Measurements from ENCODE around the gene SOX11. TPM values are rescaled to one million over a fixed set of nuclear protein-coding genes. Genes with fewer than 3 reads are reported as not detected.

The SOX11 gene
- total and polyA plus RNA-seq, 3 donors from 2014 or later, result 0.05 to 0.08 (median 0.06) TPM

- H3K36me3 ChIP-seq (ENCODE audit: low read depth, missing control alignments), result no peaks in the 10 kb centered on the region
- H3K9me3 ChIP-seq, result no peaks in the 10 kb centered on the region
- no peak overlapping the region for H3K4me3 ChIP-seq
- no peaks in the 10 kb centered on the region for H3K4me1 ChIP-seq
- H3K27ac ChIP-seq, result no peak overlapping the region
- no peak for DNase-seq
- 84 to 85% methylated on average over 6 of the region's 6 CpGs for WGBS, 2 donors
- intact Hi-C loops (cut with DNase I; ENCODE audit: low total_unique reads), result no loop called here
- H3K27me3 ChIP-seq, result no peaks in the 10 kb centered on the region
- TF ChIP-seq POLR2A (IDR thresholded peaks at IDR 0.05), result no peak
Observed at GRCh38 chr2:5683471-5683870, 8.7 kb upstream of the SOX11 start.

- no peaks in the 10 kb centered on the region for H3K27me3 ChIP-seq
- no peak overlapping the region for H3K4me3 ChIP-seq
- intact Hi-C loops (cut with DNase I; ENCODE audit: low total_unique reads), result no loop called here
- H3K4me1 ChIP-seq, result no peaks in the 10 kb centered on the region
- H3K27ac ChIP-seq, result no peak overlapping the region
- 59 to 66% methylated on average over 9 of the region's 9 CpGs for WGBS, 2 donors
- no peaks in the 10 kb centered on the region for H3K36me3 ChIP-seq (ENCODE audit: low read depth, missing control alignments)
- H3K9me3 ChIP-seq, result no peaks in the 10 kb centered on the region
- TF ChIP-seq POLR2A (IDR thresholded peaks at IDR 0.05) (no peak), CTCF (IDR thresholded peaks at IDR 0.05) (no peak)
- DNase-seq, result no peak
Observed at GRCh38 chr2:5685225-5685624, 7.0 kb upstream of the SOX11 start.

- Histone ChIP-seq H3K27me3 (no peaks in the 10 kb centered on the region), H3K36me3 (ENCODE audit: low read depth, missing control alignments) (no peaks in the 10 kb centered on the region), H3K27ac (no peak overlapping the region), H3K9me3 (no peaks in the 10 kb centered on the region), H3K4me1 (no peaks in the 10 kb centered on the region), H3K4me3 (no peak overlapping the region)
- intact Hi-C loops (cut with DNase I; ENCODE audit: low total_unique reads), result no loop called here
- TF ChIP-seq POLR2A (IDR thresholded peaks at IDR 0.05) (no peak), CTCF (IDR thresholded peaks at IDR 0.05) (no peak)
- no peak for DNase-seq
- WGBS, 2 donors, result 81 to 83% methylated on average over 1 of the region's 1 CpG
Observed at GRCh38 chr2:5686068-5686467, 6.1 kb upstream of the SOX11 start.

GRCh38 chr2:5686536-5686935 lies 5.6 kb upstream of the SOX11 start:
- Histone ChIP-seq H3K4me3 (no peak overlapping the region), H3K4me1 (no peaks in the 10 kb centered on the region), H3K9me3 (no peaks in the 10 kb centered on the region), H3K36me3 (ENCODE audit: low read depth, missing control alignments) (no peaks in the 10 kb centered on the region), H3K27me3 (no peaks in the 10 kb centered on the region), H3K27ac (no peak overlapping the region)
- intact Hi-C loops (cut with DNase I; ENCODE audit: low total_unique reads), result no loop called here
- 80 to 83% methylated on average over 5 of the region's 5 CpGs for WGBS, 2 donors
- TF ChIP-seq CTCF (IDR thresholded peaks at IDR 0.05) (no peak), POLR2A (IDR thresholded peaks at IDR 0.05) (no peak)
- no peak for DNase-seq

GRCh38 chr2:5689750-5690149 lies 2.4 kb upstream of the SOX11 start:
- TF ChIP-seq POLR2A (IDR thresholded peaks at IDR 0.05) (no peak), CTCF (IDR thresholded peaks at IDR 0.05) (no peak)
- no peaks in the 10 kb centered on the region for H3K4me1 ChIP-seq
- WGBS, 2 donors, result 50 to 53% methylated on average over 8 of the region's 8 CpGs
- H3K4me3 ChIP-seq, result no peak overlapping the region
- no peak overlapping the region for H3K27ac ChIP-seq
- intact Hi-C loops (cut with DNase I; ENCODE audit: low total_unique reads), result no loop called here
- no peaks in the 10 kb centered on the region for H3K27me3 ChIP-seq
- no peaks in the 10 kb centered on the region for H3K9me3 ChIP-seq
- no peak for DNase-seq
- H3K36me3 ChIP-seq (ENCODE audit: low read depth, missing control alignments), result no peaks in the 10 kb centered on the region

Data from testis (tissue), 3 donors.